ENCODE measurements around the gene ZBED4.

ZBED4 gene

GRCh38 chr22:49855251-49855911, 1.7 kb downstream of the ZBED4 start:
- no peak for DNase-seq

DNA sequence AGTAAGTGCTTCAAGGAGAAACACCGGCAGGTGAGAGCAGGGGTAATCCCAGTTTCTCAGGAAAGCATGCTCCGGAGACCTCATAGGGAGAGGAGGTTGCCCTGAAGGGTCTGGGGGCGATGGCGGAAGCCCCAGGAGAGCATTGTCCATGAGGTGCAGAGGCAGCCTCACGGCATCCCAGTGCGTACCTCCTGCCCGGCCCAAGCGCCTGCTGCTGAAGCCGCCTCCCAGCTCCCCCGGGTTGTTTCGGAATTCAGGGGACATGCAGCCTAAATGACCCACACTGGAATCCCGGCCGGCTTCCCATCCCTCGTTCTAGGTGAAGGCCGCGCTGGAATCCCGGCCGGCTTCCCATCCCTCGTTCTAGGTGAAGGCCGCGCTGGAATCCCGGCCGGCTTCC, 2.7 kb downstream of the ZBED4 start:
- DNase-seq, result no peak

- no peak for DNase-seq
Measured at GRCh38 chr22:49856766-49857618, 3.3 kb downstream of the ZBED4 start.

GRCh38 chr22:49858827-49859226, 5.2 kb downstream of the ZBED4 start:
- no peak for DNase-seq

GRCh38 chr22:49861642-49862495, 8.2 kb downstream of the ZBED4 start:
- DNase-seq, result no peak

- DNase-seq, result no peak
Measured at GRCh38 chr22:49862496-49862776, 8.8 kb downstream of the ZBED4 start.

DNA sequence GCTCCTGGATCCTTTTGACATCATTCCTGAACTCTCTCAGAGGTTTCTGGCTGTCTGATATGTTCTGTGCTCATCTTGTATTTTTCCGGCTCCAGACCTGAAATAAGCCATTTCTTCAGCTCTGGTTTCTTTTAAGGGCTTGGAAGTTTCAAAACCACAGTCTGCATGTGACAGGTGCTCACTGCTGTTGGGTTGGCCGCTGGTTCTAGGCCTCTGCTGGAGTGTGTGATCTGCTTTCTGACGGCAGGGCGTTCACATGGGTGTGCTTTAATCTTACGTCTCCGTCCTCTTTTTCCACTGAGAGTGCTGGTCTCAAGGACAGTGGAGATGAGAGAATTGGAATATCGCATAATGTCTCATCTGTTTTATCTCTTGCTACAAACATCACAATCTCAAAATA, 10.3 kb downstream of the ZBED4 start:
- no peak for DNase-seq

- DNase-seq, result no peak
Measured at GRCh38 chr22:49865156-49865555, 11.5 kb downstream of the ZBED4 start.

GRCh38 chr22:49866134-49866533, 12.5 kb downstream of the ZBED4 start:
- no peak for DNase-seq

GRCh38 chr22:49866646-49867045, 13.0 kb downstream of the ZBED4 start:
- no peak for DNase-seq

- no peak for DNase-seq
Measured at GRCh38 chr22:49867303-49868265, 13.9 kb downstream of the ZBED4 start.

DNA sequence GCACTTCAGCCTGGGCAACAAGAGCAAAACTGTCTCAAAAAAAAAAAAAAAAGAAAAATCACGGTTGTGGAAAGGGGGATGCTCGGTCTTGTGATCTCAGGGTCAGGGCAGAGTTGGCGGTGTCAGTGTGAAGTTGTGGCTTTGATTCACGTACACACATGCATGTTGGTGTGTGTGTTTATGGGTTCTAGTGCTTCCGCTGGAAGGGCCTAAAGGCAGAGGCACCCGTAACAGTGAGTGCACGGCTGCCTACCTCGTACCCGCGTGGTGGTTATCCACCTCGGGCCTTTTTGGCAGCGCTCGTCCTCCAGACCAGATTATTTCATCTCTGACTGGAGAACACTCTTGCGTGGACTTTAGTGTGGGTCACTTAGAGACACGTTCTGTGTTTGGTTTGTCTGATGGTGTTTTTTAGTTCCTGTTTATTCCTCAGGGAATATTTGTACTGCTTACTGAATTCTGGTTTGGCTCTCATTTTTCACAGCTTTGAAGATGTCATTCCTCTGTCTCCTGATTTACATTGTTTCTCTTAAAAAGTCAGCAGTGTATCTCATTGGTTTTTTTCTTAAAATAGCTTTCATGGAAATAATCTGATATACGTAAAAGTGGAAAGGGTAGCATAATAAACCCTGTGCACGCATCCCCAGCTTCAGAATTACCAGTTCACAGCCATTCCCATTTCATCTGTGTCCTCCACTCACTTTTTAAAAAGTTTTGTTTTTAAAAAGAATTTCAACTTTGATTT, 15.6 kb downstream of the ZBED4 start:
- no peak for DNase-seq

DNA sequence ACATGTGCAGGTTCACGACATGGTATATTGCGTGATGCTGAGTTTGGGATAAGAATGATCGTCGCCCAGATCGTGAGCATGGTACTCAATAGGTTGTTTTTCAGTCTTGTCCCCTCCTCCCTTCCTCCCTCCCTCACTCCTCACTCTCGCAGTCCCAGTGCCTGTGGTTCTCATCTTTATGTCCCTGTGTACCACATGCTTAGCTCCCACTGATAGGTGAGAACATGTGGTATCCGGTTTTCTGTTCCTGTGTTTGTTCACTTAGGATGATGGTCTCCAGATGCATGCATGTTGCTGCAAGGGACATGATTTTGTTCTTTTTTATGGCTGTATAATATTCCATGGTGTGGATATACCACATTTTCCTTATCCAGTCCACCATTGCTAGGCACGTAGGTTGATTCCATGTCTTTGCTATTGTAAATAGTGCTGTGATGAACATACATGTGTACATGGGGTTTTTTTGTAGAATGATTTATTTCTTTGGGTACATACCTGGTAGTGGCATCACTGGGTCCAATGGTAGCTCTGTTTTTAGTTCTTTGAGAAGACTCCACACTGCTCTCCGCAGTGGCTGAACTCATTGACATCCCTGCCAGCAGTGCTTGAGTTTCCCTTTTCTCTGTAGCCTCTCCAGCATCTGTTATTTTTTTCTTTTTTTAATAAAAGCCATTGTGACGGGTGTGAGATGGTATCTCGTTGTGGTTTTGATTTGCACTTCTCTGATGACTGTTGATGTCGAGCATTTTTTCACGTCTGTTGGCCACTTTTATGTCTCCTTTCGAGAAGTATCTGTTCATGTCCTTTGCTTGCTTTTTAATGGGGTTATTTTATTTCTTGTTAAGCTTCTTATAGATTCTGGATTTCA, 16.4 kb downstream of the ZBED4 start:
- DNase-seq, result peak; percentile 21

DNA sequence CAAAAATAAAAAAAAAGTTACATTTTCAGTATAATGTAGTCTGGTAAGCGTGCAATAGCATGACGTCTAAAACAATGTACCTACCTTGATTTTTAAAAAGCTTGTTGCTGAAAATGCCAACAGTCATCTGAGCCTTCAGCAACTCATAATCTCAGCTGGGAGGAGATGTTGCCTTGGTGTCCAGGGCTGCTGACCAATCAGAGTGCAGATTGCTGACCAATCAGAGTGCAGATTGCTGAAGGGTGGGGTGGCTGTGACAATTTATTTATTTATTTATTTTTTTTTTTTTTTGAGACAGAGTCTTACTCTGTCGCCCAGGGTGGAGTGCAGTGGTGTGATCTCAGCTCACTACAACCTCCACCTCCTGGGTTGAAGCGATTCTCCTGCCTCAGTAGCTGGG, 17.8 kb downstream of the ZBED4 start:
- DNase-seq, result no peak

GRCh38 chr22:49872347-49872746, 18.7 kb downstream of the ZBED4 start:
- DNase-seq, result no peak

DNA sequence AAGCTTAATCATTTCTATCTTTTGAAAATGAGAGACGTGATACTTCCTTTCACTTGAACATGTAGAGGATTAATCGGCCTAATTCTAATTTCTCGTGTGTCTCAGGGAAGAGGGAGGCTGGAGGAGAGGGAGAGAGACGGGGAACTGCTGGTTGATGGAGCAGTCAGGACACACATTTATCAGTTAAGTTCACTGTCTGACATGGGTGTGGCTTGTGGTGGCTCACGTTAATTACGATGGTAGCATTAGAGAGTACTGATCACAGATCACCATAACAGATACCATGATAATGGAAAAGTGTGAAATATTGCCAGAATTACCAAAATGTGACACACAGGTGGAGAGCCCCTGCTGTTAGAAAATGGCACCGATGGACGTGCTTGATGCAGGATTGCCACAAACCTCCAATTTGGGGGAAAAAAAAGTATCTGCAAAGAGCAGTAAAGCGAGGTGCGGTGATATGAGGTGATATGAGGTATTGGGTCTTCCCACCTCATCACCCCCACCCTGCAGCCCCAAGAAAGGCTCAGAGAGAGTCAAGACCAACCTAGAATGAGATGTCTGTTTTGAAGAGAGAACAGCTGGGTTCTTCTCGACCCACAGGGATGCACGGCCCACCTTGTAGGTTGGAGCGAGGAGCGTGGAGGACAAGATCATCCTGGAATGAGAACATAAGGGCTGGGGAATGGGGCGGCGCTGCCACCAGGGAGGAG, 19.7 kb downstream of the ZBED4 start:
- DNase-seq, result no peak

DNA sequence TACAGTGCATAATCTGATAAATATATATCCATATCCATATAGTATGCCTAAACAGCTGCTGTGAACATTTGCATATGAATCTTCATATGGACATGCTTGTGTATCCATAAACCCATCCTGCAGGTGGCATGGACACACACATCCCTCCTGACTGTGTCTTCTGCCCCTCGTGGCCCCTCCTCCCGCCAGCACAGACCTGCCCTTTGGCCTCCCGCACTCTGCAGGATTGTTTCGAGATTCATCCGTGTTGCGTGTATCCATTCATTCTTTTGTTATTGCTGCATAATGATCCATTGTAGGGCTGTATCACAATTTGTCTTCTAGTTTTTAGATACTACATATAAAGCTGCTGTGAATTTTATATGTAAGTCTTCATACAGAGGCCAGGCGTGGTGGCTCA, 24.0 kb downstream of the ZBED4 start:
- no peak for DNase-seq

DNA sequence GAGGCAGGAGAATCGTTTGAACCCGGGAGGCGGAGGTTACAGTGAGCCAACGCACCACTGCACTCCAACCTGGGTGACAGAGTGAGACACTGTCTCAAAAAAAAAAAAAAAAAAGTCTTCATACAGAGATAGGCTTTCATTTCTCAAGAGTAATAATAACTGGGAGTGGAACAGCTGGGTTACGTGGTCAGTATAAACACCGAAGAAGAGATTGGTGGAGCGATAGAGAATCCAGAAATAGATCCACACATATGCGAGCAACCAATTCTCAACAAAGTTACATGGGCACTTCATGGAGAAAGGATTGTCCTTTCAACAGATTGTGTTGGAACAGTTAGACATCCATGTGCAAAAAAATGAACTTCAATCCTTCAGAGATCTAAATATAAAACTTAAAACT, 24.6 kb downstream of the ZBED4 start:
- no peak for DNase-seq

DNA sequence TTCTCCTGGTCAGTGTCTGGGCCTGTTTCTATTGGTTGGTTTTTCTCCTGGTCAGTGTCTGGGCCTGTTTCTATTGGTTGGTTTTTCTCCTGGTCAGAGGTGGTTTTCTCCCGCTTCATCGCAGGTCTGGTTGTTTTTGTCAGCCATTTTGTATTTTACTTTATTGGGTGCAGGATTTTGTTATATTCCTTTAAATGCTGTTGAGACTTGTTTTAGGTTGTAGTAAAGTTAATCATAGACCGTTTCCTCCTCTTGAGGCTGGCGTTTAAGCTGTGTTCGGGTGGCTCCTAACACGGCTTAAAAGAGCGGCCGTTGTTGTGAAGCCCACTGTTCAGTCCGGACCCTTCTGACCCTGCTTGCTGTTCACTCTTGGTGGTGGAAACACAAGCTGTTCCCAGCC, 26.2 kb downstream of the ZBED4 start:
- no peak for DNase-seq

GRCh38 chr22:49880281-49880680, 26.6 kb downstream of the ZBED4 start:
- no peak for DNase-seq

All from T-helper 9 cell (primary cell).